ENCODE data around the gene DPY30. TPM values are rescaled to one million over a fixed set of nuclear protein-coding genes. Genes with fewer than 3 reads are reported as not detected.

Gene DPY30
- total RNA-seq (2014; rRNA removed; shearing (Covaris generic)) (156 and 176 TPM in 2 replicates), polyA plus RNA-seq (2016; fragmentation: Nextera tagmentation; extraction: Ambion mirVana) (518 and 520 TPM in 2 replicates)
- long read RNA-seq, transcript DPY30-201 (5 exons, 631 nt), result minor isoform, 6 of 91 reads
- long read RNA-seq, transcript DPY30-202 (5 exons, 708 nt), result major isoform, 73 of 91 reads
- long read RNA-seq, partial matches to known transcripts, result 5 of 91 reads
- long read RNA-seq, other reads (novel, unspliced or antisense), result 5 of 91 reads

GRCh38 chr2:32039447-32040219 is at the start of gene DPY30:
DPY30 (minus strand) TSS chr2:32039805; CDS start chr2:32039456, 349 bp downstream.
- peak within 1 kb of the TSS; percentile 98 for H3K27ac Mint-ChIP-seq
- Histone ChIP-seq H3K27me3 (ENCODE audit: insufficient read depth) (no peaks in the 10 kb centered on the region), H3K4me1 (ENCODE audit: insufficient read depth) (peaks cover 4% of the 10 kb centered on the region; the same call in 1 of the 2 replicates), H3K36me3 (ENCODE audit: insufficient read depth) (no peaks in the 10 kb centered on the region), H3F3A (replicated peaks; ENCODE audit: low read depth) (0 out of 2 replicates have a peak, but pooled peaks cover 3% of the 10 kb centered on the region), H4K20me1 (replicated peaks; ENCODE audit: insufficient read depth) (no peaks in the 10 kb centered on the region; the same call in 1 of the 2 replicates), H3K4me2 (peak within 1 kb of the TSS; percentile 95), H3K4me3 (peak within 1 kb of the TSS; percentile 68), H3K9me2 (ENCODE audit: insufficient read depth) (no peaks in the 10 kb centered on the region), H3K79me2 (replicated peaks; ENCODE audit: insufficient read depth) (peaks cover 43% of the 10 kb centered on the region), H3K27ac (ENCODE audit: low read depth) (peak within 1 kb of the TSS; percentile 94), H2AFZ (peak within 1 kb of the TSS; percentile 88)
- peak within 1 kb of the TSS; percentile 98 for H3K4me3 Mint-ChIP-seq
- TF ChIP-seq STAT1 (IDR thresholded peaks at IDR 0.05; ENCODE audit: unreplicated experiment), result no peak
- no peak for TF ChIP-seq ZNF114 (CRISPR knock-in tag; IDR thresholded peaks at IDR 0.05)
- peak; percentile 56 for TF ChIP-seq ETS1 (IDR thresholded peaks at IDR 0.05)
- TF ChIP-seq POLR2AphosphoS5 (IDR thresholded peaks at IDR 0.05; ENCODE audit: low read depth), result peak; percentile 100
- TF ChIP-seq ZNF331 (CRISPR knock-in tag; IDR thresholded peaks at IDR 0.05; ENCODE audit: low read depth), result no peak
- TF ChIP-seq CREB1 (CRISPR knock-in tag; IDR thresholded peaks at IDR 0.05; ENCODE audit: low read depth), result peak; percentile 72
- 0 out of 4 replicates have a peak, but pooled peaks of 1 of the 2 experiments have one; percentile 3 for TF ChIP-seq CTCF (conservative IDR thresholded peaks at IDR 0.05; ENCODE audit: low read depth in 2 of 2)
- ATAC-seq (peak; percentile 93), DNase-seq (ENCODE audit: low spot score) (peak; percentile 96)
- no peaks in the 10 kb centered on the region for H3K9me3 Mint-ChIP-seq
- H3K27me3 Mint-ChIP-seq (ENCODE audit: insufficient read depth, low read depth, poor library complexity), result peaks cover 12% of the 10 kb centered on the region
- H3K4me1 Mint-ChIP-seq, result 0 out of 3 replicates have a peak, but pooled peaks cover 3% of the 10 kb centered on the region
- H3K36me3 Mint-ChIP-seq (ENCODE audit: low read depth), result peaks cover 15% of the 10 kb centered on the region

GRCh38 chr2:32074134-32074506 is 34.5 kb upstream of the DPY30 start:
- Histone ChIP-seq H3K4me2 (no peak overlapping the region), H2AFZ (no peak overlapping the region), H3K27me3 (ENCODE audit: insufficient read depth) (no peaks in the 10 kb centered on the region), H3F3A (replicated peaks; ENCODE audit: low read depth) (no peaks in the 10 kb centered on the region), H3K9me2 (ENCODE audit: insufficient read depth) (no peaks in the 10 kb centered on the region), H3K4me1 (ENCODE audit: insufficient read depth) (no peaks in the 10 kb centered on the region), H3K79me2 (replicated peaks; ENCODE audit: insufficient read depth) (peaks cover 47% of the 10 kb centered on the region), H3K4me3 (no peak overlapping the region), H3K27ac (ENCODE audit: low read depth) (no peak overlapping the region), H4K20me1 (replicated peaks; ENCODE audit: insufficient read depth) (0 out of 2 replicates have a peak, but pooled peaks cover 3% of the 10 kb centered on the region), H3K36me3 (ENCODE audit: insufficient read depth) (peaks cover 7% of the 10 kb centered on the region; the same call in 1 of the 2 replicates)
- DNase-seq (ENCODE audit: low spot score) (no peak), ATAC-seq (no peak)
- H3K9me3 Mint-ChIP-seq, result no peaks in the 10 kb centered on the region
- no peaks in the 10 kb centered on the region for H3K4me1 Mint-ChIP-seq
- H3K4me3 Mint-ChIP-seq, result no peak overlapping the region
- peaks cover 8% of the 10 kb centered on the region; the same call in 2 of the 3 replicates for H3K36me3 Mint-ChIP-seq (ENCODE audit: low read depth)
- H3K27me3 Mint-ChIP-seq (ENCODE audit: insufficient read depth, low read depth, poor library complexity), result peaks cover 1% of the 10 kb centered on the region
- H3K27ac Mint-ChIP-seq, result no peak overlapping the region
- TF ChIP-seq ZNF331 (CRISPR knock-in tag; IDR thresholded peaks at IDR 0.05; ENCODE audit: low read depth), result no peak
- TF ChIP-seq ZNF114 (CRISPR knock-in tag; IDR thresholded peaks at IDR 0.05), result no peak
- no peak for TF ChIP-seq POLR2AphosphoS5 (IDR thresholded peaks at IDR 0.05; ENCODE audit: low read depth)
- no peak for TF ChIP-seq ETS1 (IDR thresholded peaks at IDR 0.05)
- no peak for TF ChIP-seq REST (IDR thresholded peaks at IDR 0.05; ENCODE audit: unreplicated experiment)
- TF ChIP-seq CREB1 (CRISPR knock-in tag; IDR thresholded peaks at IDR 0.05; ENCODE audit: low read depth), result no peak
- TF ChIP-seq CTCF (conservative IDR thresholded peaks at IDR 0.05; ENCODE audit: low read depth in 2 of 2), result no peak
- no peak for TF ChIP-seq JUNB (IDR thresholded peaks at IDR 0.05; ENCODE audit: unreplicated experiment)
